Gastroesophageal sphincter (tissue), 4 donors: Measurements from ENCODE around the gene ADGRD1. TPM values are rescaled to one million over a fixed set of nuclear protein-coding genes. Genes with fewer than 3 reads are reported as not detected.

ENCODE experiments used
- ATAC-seq: fragments of 150-250 bp; one replicate; pipeline ENCODE4 v1.9.1; 2016; ENCODE audit warnings: mild to moderate bottlenecking, moderate library complexity
- H3K27ac ChIP-seq, 4 donors: fragments of 200-600 bp; sonication (generic) in 3 of 4; 1 replicate in 3 of 4; 2 replicates in 1 of 4; pipeline ENCODE4 v1.5.1; 2016 to 2019
- H3K27me3 ChIP-seq: fragments of 200-600 bp; sonication (generic); one replicate; pipeline ENCODE4 v1.5.1; 2019
- H3K36me3 ChIP-seq, 2 donors: fragments of 200-600 bp; sonication (generic); one replicate each; pipeline ENCODE4 v1.5.1; 2019; ENCODE audit warnings: control low read depth in 1 of 2
- H3K4me1 ChIP-seq, 3 donors: fragments of 200-600 bp; sonication (generic); 1 replicate in 2 of 3; 2 replicates in 1 of 3; pipeline ENCODE4 v1.5.1; 2016 to 2019; ENCODE audit warnings: control low read depth in 2 of 3
- H3K4me3 ChIP-seq, 2 donors: fragments of 200-600 bp; sonication (generic); one replicate each; pipeline ENCODE4 v1.5.1; 2019; ENCODE audit warnings: mild to moderate bottlenecking in 1 of 2, moderate library complexity in 1 of 2
- H3K9me3 ChIP-seq, 3 donors: fragments of 200-600 bp; sonication (generic); one replicate each; pipeline ENCODE4 v1.5.1; 2017 to 2019; ENCODE audit warnings: control low read depth in 2 of 3
- CTCF ChIP-seq, 4 experiments: fragments of 200-600 bp in 2 of 4; fragments of 450-650 bp in 2 of 4; sonication (generic) in 1 of 4; IDR thresholded peaks; one replicate each; pipeline ENCODE4 v1.5.1; 2017 to 2019; ENCODE audit warnings: antibody characterized with exemption in 4 of 4, mild to moderate bottlenecking in 2 of 4, moderate library complexity in 2 of 4
- EP300 ChIP-seq: sonication (generic); formaldehyde crosslinking; IDR thresholded peaks from one replicate; pipeline ENCODE4 v1.6.1; 2017; ENCODE audit warnings: antibody characterized with exemption, mild to moderate bottlenecking
- POLR2A ChIP-seq, 2 donors: fragments of 450-650 bp; IDR thresholded peaks; one replicate each; pipeline ENCODE4 v1.6.1; 2017; ENCODE audit warnings: antibody characterized with exemption in 2 of 2, mild to moderate bottlenecking in 2 of 2, moderate library complexity in 1 of 2
- POLR2AphosphoS5 ChIP-seq: sonication (generic); formaldehyde crosslinking; IDR thresholded peaks from one replicate; pipeline ENCODE4 v1.6.1; 2017; ENCODE audit warnings: antibody characterized with exemption
- WGBS, 2 donors: methylation state at CpG; one replicate each; pipeline ENCODE4 v1.1.5; 2018; ENCODE audit warnings: low coverage in 1 of 2; 5-methylcytosine and 5-hydroxymethylcytosine counted together
- total RNA-seq, 4 donors: library from RNA; depleted of rRNA; stranded (reverse); fragments of >200 nt; gene quantifications; one replicate each; pipeline ENCODE4 v1.1.0, GENCODE V29; 2016

ADGRD1 gene
- total RNA-seq, 4 donors from 2014 or later, result 19.1 to 43.4 (median 31.3) TPM

- H3K27ac ChIP-seq, result no peak overlapping the region
- H3K4me1 ChIP-seq, result no peaks in the 10 kb centered on the region
- H3K9me3 ChIP-seq, result no peaks in the 10 kb centered on the region
- H3K36me3 ChIP-seq, result peaks cover 0 to 45% of the 10 kb centered on the region in 2 donors
- H3K4me3 ChIP-seq, result no peak overlapping the region
- 80 to 100% methylated on average over 1 to 2 of the region's 30 CpGs for WGBS, 2 donors
- ATAC-seq, result no peak
- H3K27me3 ChIP-seq, result no peaks in the 10 kb centered on the region
- TF ChIP-seq CTCF (IDR thresholded peaks at IDR 0.05) (no peak), POLR2A (IDR thresholded peaks at IDR 0.05) (no peak), POLR2AphosphoS5 (no peak), EP300 (no peak)
These were observed 168.1 kb downstream of the ADGRD1 start for GRCh38 chr12:131121705-131122405.

- WGBS, 2 donors, result 100% methylated on average over 1 to 6 of the region's 7 CpGs
These were observed 168.9 kb downstream of the ADGRD1 start for GRCh38 chr12:131122631-131123030.

GRCh38 chr12:131123817-131124216 lies 170.1 kb downstream of the ADGRD1 start:
- 70 to 76% methylated on average over 2 to 6 of the region's 10 CpGs for WGBS, 2 donors
- no peak overlapping the region for H3K27ac ChIP-seq
- no peak overlapping the region for H3K4me3 ChIP-seq
- H3K36me3 ChIP-seq, result peaks cover 0 to 33% of the 10 kb centered on the region in 2 donors
- no peaks in the 10 kb centered on the region for H3K4me1 ChIP-seq
- no peaks in the 10 kb centered on the region for H3K9me3 ChIP-seq
- TF ChIP-seq POLR2AphosphoS5 (no peak), POLR2A (IDR thresholded peaks at IDR 0.05) (no peak), CTCF (IDR thresholded peaks at IDR 0.05) (no peak), EP300 (no peak)
- ATAC-seq, result no peak
- H3K27me3 ChIP-seq, result no peaks in the 10 kb centered on the region

More at GRCh38 chr12:131122631-131123030, 168.9 kb downstream of the ADGRD1 start:
- no peaks in the 10 kb centered on the region for H3K9me3 ChIP-seq
- H3K27ac ChIP-seq, result no peak overlapping the region
- H3K27me3 ChIP-seq, result no peaks in the 10 kb centered on the region
- TF ChIP-seq POLR2AphosphoS5 (no peak), POLR2A (IDR thresholded peaks at IDR 0.05) (no peak), CTCF (IDR thresholded peaks at IDR 0.05) (no peak), EP300 (no peak)
- no peak overlapping the region for H3K4me3 ChIP-seq
- H3K36me3 ChIP-seq, result peaks cover 0 to 45% of the 10 kb centered on the region in 2 donors
- H3K4me1 ChIP-seq, result no peaks in the 10 kb centered on the region
- no peak for ATAC-seq

- WGBS, 2 donors, result 73 to 84% methylated on average over 7 to 13 of the region's 19 CpGs
These were observed 171.0 kb downstream of the ADGRD1 start for GRCh38 chr12:131124487-131125280.

More at GRCh38 chr12:131124487-131125280, 171.0 kb downstream of the ADGRD1 start:
- Histone ChIP-seq H3K27me3 (no peaks in the 10 kb centered on the region), H3K4me1 (no peaks in the 10 kb centered on the region), H3K27ac (no peak overlapping the region), H3K4me3 (no peak overlapping the region), H3K36me3 (peaks cover 0 to 24% of the 10 kb centered on the region in 2 donors), H3K9me3 (no peaks in the 10 kb centered on the region)
- no peak for ATAC-seq
- TF ChIP-seq POLR2AphosphoS5, result no peak
- TF ChIP-seq POLR2A (IDR thresholded peaks at IDR 0.05), result no peak
- no peak for TF ChIP-seq CTCF (IDR thresholded peaks at IDR 0.05)
- no peak for TF ChIP-seq EP300
